Kidney epithelial cell (primary cell): ENCODE results near the gene S100A16. TPM values are rescaled to one million over a fixed set of nuclear protein-coding genes. Genes with fewer than 3 reads are reported as not detected.

ENCODE experiments used
- DNase-seq: peaks from one replicate; pipeline ENCODE4 v3.0.0-alpha.2; 2010; ENCODE audit warnings: low read depth
- H3K27me3 ChIP-seq: 2 replicates; pipeline ENCODE4 v1.6.0; 2011; ENCODE audit warnings: low read length; ENCODE audit not compliant: control insufficient read depth, insufficient read depth
- H3K36me3 ChIP-seq: 2 replicates; pipeline ENCODE4 v1.5.1; 2011; ENCODE audit warnings: low read length; ENCODE audit not compliant: control insufficient read depth, insufficient read depth
- H3K4me3 ChIP-seq: 2 replicates; pipeline ENCODE4 v1.5.1; 2011; ENCODE audit warnings: low read depth, mild to moderate bottlenecking, control low read depth, low read length
- CTCF ChIP-seq: IDR thresholded peaks from 2 replicates; pipeline ENCODE4 v1.5.1; 2011; ENCODE audit warnings: mild to moderate bottlenecking, moderate library complexity, low read length, control low read depth, inconsistent platforms; ENCODE audit not compliant: insufficient read depth, poor library complexity, severe bottlenecking
- total RNA-seq: library from RNA; depleted of rRNA; stranded (reverse); fragments of >200 nt; gene quantifications from 2 replicates; pipeline ENCODE4 v1.2.3, GENCODE V29; 2015

Gene S100A16
- total RNA-seq, result 480 and 499 TPM in 2 replicates

- Histone ChIP-seq H3K27me3 (no peaks in the 10 kb centered on the region), H3K36me3 (no peaks in the 10 kb centered on the region), H3K4me3 (peak within 1 kb of the TSS; percentile 87)
- TF ChIP-seq CTCF, result no peak
- no peak for DNase-seq
Observed at GRCh38 chr1:153612755-153613331, at the start of gene S100A16. Gene S100A16, minus strand, starts transcription at chr1:153613137. Its CDS starts 4,986 bp downstream, at chr1:153608151.

GRCh38 chr1:153662269-153662668, 49.3 kb upstream of the S100A16 start:
- no peaks in the 10 kb centered on the region for H3K27me3 ChIP-seq
- DNase-seq, result no peak
- TF ChIP-seq CTCF, result no peak
- peaks cover 1% of the 10 kb centered on the region for H3K36me3 ChIP-seq
- no peak overlapping the region for H3K4me3 ChIP-seq

GRCh38 chr1:153661111-153661708, 48.3 kb upstream of the S100A16 start:
- Histone ChIP-seq H3K4me3 (no peak overlapping the region), H3K27me3 (no peaks in the 10 kb centered on the region), H3K36me3 (peaks cover 1% of the 10 kb centered on the region)
- DNase-seq, result no peak
- TF ChIP-seq CTCF, result no peak

- H3K4me3 ChIP-seq, result no peak overlapping the region
- H3K27me3 ChIP-seq, result no peaks in the 10 kb centered on the region
- no peak for TF ChIP-seq CTCF
- no peak for DNase-seq
- H3K36me3 ChIP-seq, result peaks cover 1% of the 10 kb centered on the region
Observed at GRCh38 chr1:153659656-153660055, 46.7 kb upstream of the S100A16 start.

- H3K4me3 ChIP-seq, result peak overlapping the region; percentile 65
- H3K36me3 ChIP-seq, result no peaks in the 10 kb centered on the region
- no peaks in the 10 kb centered on the region for H3K27me3 ChIP-seq
- no peak for DNase-seq
- TF ChIP-seq CTCF, result no peak
Observed at GRCh38 chr1:153659175-153659534, 46.2 kb upstream of the S100A16 start.
